ENCODE data around the gene NADSYN1.
A peak's percentile ranks its signal among the peaks of the same experiment; 100 is the strongest.

Gene NADSYN1

GRCh38 chr11:71451596-71452198, 1.3 kb upstream of the NADSYN1 start:
- DNase-seq = no peak

DNA sequence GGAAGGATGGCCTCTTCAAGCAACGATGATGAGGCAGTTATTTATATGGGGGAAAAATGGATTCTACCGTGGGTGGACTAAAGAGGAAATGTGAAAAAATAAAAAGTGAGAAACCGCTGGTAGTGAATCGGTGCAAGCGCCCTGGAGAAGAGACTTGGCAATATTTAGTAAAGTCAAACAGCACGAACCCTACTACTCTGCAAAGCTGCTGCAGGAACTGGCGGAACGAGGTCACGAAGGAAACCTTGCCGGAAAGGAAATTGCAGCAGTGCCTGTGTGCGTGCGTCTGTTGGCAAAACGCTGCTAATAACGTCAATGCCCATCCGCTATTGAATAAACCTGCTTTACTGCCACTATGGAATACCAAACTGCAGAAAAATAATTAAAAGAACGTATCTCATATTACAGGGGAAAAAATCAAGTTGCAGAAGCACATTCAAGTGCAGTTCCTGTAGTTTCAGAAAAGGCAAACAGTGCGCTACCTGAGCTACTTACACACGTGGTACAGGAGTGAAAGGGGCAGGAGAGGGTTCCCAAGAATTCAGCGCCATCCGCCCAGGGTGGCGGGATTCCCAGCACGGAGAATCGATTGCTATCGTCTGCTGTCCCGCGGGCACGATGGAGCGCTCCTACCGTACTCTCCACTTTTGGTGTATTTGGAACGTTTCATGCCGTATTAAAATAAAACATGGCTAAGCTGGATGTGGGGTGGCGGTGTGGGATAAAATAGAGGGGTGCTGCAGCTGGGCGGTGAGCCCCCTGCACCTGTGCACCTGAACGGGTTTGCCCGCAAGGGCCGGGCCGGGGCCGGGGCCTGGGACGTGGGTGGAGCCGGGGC, 585 bp upstream of the NADSYN1 start:
- DNase-seq = peak; percentile 30

DNA sequence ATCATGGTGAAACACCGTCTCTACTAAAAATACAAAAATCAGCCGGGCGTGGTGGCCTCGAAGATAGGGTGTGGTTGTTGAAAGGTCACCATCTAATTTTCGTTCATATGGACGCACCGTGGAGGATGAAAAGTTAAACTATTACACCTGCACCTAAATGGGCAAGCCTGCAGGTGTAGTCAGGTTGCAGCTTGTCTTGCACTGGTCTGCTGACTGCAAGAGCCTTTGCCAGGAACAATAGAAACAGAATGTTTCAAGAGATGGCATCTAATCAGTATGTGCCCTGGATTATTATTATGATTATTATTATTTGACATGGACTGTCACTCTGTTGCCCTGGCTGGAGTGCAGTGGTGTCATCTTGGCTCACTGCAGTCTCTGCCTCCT, 908 bp downstream of the NADSYN1 start:
- no peak for DNase-seq

GRCh38 chr11:71454470-71455113, 1.6 kb downstream of the NADSYN1 start:
- no peak for DNase-seq

DNA sequence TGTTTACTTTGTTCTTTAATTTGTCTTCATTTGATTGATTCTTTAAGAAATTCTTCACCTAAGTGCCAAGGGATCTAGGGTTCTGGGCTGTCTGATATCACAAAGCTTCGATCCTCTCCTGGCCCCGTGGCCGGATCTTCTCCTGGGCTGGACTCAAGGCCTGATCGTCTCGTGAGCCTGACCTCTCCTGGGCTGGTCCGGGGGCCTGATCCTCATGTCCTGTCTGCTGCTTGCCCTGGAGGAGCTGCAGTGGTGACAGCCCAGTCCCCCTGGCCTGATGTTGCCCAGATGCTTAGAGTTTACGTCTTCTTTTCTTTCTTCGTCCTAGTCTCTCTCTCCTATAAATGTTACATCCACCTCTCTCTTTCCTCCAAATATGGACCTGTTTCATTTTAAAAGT, 3.3 kb downstream of the NADSYN1 start:
- no peak for DNase-seq

- no peak for DNase-seq
Observed at GRCh38 chr11:71456831-71457230, 3.8 kb downstream of the NADSYN1 start.

- no peak for DNase-seq
Observed at GRCh38 chr11:71458146-71459070, 5.4 kb downstream of the NADSYN1 start.

GRCh38 chr11:71459076-71459766, 6.2 kb downstream of the NADSYN1 start:
- DNase-seq = no peak

DNA sequence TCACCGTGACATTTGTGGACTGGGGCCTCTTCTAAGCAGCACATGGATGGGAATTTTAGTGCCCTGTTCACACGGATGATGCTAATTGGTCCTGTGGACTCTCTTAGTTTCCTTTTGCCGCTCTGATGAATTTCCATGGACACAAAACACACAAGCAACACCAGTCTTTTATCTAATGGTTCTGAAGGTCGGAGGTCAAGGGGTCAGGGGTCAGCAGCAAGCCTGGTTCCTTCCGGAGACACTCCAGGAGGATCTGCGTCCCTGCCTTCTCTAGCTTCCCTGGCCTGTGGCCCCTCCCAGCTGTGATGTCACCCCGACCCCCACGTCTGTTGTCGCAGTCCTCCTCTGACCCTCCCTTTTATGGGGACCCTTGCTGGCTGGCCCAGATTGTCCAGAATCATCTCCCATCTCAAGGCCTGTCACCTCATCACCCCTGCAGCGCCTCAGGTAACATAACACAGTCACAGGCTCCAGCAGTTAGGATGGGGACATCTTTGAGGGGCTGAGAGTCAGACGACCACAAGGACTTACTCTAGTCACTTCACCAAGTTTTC, 6.8 kb downstream of the NADSYN1 start:
- DNase-seq = no peak

DNA sequence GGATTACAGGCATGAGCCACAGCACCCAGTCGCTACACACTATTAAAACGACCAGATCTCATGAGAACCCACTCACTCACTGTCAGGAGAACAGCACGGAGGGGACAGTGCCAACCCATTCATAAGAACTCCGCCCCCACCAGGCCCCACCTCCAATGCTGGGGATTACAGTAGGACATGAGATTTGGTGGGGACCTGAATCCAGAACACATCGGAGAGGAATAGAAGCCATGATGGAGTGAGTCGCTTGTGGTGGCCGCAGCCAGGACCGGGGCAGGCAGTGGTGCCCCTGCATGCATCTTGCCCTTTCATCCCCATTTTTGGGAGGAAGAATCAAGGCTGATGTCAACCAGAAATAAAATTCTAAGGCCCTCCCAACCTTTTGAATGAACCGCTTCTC, 8.7 kb downstream of the NADSYN1 start:
- no peak for DNase-seq

DNA sequence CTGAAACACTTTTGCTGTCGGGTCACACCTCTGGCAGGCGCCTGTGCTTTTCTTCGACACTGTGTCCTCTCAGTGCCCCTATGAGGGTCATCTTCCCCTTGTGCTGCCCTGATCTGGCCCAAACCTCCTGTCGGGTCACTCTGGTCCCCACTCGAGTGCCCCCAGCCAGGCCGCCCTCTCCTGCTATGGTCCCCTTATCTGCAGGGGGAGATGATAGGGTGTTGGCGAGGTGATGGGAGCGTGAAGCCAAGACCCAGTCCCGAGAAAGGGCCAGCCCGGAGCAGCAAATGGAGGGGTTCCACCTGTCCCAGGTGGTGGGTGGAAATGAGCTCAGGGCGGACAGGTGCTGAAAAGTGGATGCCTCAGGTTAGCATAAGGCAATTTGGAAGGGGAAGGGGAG, 9.7 kb downstream of the NADSYN1 start:
- no peak for DNase-seq

DNA sequence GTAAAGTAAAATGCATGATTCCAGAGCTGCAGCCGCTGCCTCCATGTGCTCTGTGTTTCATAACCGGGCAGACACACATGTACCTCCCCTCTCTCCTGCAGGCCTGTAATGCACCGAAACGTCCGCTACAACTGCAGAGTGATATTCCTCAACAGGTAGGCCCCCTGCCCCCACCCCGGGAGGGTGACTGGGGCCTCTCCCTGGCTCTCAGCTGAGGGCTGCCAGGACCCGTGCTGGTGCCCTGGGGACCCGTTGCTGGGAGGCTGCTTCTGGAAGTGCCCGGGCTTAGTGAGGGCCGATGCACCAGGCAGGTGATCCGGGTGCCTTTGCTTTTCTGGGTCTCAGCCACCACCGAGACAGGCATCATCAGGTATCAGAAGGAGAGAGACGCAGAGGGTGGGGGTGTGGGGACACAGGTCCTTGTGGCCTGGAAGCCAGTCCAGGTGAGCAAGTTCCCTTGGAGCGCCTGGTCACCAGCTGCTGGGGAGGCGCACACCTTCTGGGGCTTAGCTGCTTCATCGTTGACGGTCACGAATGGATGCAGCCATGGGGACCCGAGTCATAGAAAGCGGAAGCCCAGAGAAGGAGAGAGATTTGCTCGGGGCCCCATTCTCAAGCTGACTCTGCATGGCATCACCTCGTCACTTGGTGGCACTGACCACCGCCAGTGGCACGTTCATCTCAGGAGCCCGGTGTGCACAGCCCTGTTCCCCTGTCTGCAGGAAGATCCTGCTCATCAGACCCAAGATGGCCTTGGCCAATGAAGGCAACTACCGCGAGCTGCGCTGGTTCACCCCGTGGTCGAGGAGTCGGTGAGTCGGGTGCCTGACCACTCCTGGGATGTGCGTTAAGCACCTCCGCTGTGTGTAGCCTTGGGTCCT, 10.6 kb downstream of the NADSYN1 start:
- no peak for DNase-seq

- no peak for DNase-seq
Observed at GRCh38 chr11:71465054-71465453, 12.1 kb downstream of the NADSYN1 start.

- no peak for DNase-seq
Observed at GRCh38 chr11:71466358-71466757, 13.4 kb downstream of the NADSYN1 start.

GRCh38 chr11:71467164-71467563, 14.2 kb downstream of the NADSYN1 start:
- DNase-seq = no peak

GRCh38 chr11:71470946-71471345, 17.9 kb downstream of the NADSYN1 start:
- DNase-seq = no peak

DNA sequence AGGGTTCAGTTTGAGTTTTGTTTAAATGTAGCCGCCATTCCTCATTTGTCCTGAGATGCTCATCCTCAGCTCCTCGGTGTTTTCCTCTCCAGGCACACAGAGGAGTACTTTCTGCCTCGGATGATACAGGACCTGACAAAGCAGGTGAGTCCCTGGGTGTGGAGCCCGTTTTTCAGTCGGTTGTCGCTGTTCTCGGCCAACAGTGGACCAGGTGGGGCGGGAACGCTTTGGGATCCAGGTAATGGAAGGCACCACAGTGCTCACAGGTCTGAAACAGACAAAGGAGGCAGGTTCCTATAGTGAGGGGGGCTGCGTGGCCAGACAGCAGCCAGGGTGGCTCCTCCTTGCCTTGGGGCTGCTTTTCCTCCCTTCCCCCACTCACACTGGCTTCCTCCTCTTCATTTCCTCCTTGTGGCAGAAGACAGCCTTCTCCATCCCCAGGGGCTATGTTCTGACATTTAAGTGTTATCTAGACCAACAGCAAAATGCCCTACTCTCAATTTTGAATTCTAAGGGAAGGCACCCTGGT, 19.4 kb downstream of the NADSYN1 start:
- DNase-seq = no peak

DNA sequence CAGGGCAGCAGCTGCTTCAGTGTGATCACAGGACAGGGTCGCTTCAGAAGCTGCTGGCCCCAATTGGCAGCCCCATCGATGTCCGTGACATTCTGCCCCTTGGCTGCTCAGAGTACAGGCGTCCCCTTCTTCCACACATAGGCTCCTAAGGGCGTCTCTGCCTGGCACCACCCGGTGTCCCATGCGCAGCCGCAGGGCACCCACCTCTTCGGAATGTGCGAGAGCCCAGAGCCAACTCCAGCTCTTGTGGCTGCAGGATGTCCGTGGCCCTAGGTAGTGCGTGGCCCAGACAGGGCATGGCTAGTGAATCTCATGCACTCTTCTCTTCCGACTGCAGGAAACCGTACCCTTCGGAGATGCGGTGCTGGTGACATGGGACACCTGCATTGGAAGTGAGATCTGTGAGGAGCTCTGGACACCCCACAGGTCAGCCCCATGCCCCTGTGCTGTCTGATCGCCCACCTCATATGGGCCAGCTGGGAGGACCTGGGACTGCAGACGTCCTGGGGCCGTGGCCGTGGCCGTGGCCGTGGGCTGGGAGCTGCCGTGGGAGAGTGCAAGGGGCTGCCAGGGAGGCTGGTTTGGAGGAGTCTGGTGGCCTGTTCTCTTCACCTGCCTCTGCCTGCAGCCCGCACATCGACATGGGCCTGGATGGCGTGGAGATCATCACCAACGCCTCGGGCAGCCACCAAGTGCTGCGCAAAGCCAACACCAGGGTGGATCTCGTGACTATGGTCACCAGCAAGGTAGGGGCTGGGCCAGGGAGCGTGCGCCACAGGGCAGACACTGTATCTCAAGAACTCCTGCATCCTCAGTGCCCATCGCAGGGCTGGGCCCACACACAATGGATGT, 20.2 kb downstream of the NADSYN1 start:
- DNase-seq = no peak

- no peak for DNase-seq
Observed at GRCh38 chr11:71473793-71474080, 20.7 kb downstream of the NADSYN1 start.
